Vagina (tissue), 2 donors: ENCODE measurements around the gene MATR3. TPM values are rescaled to one million over a fixed set of nuclear protein-coding genes. Genes with fewer than 3 reads are reported as not detected.

Experiments
- DNase-seq, 2 donors: peaks; one replicate each; pipeline ENCODE4 v3.0.0-alpha.2; 2017; ENCODE audit errors: extremely low spot score in 2 of 2
- H3K27ac ChIP-seq: fragments of 200-600 bp; sonication (generic); one replicate; pipeline ENCODE4 v1.5.1; 2019
- H3K27me3 ChIP-seq: fragments of 200-600 bp; sonication (generic); one replicate; pipeline ENCODE4 v1.5.1; 2019
- H3K36me3 ChIP-seq, 2 donors: fragments of 200-600 bp; sonication (generic); one replicate each; pipeline ENCODE4 v1.5.1; 2017 to 2019
- H3K4me1 ChIP-seq: fragments of 200-600 bp; sonication (generic); one replicate; pipeline ENCODE4 v1.5.1; 2019
- H3K4me3 ChIP-seq, 2 donors: fragments of 200-600 bp; sonication (generic); 1 replicate in 1 of 2; 2 replicates in 1 of 2; pipeline ENCODE4 v1.5.1; 2016 to 2019
- H3K9me3 ChIP-seq: fragments of 200-600 bp; sonication (generic); one replicate; pipeline ENCODE4 v1.5.1; 2019
- CTCF ChIP-seq, 3 experiments: fragments of 450-650 bp in 2 of 3; fragments of 200-600 bp in 1 of 3; sonication (generic) in 1 of 3; IDR thresholded peaks; one replicate each; pipeline ENCODE4 v1.5.1; 2017 to 2019; ENCODE audit warnings: antibody characterized with exemption in 3 of 3, mild to moderate bottlenecking in 2 of 3, moderate library complexity in 2 of 3
- POLR2A ChIP-seq, 2 donors: fragments of 450-650 bp; IDR thresholded peaks; one replicate each; pipeline ENCODE4 v1.6.1; 2017; ENCODE audit warnings: antibody characterized with exemption in 2 of 2, mild to moderate bottlenecking in 2 of 2, moderate library complexity in 2 of 2
- POLR2AphosphoS5 ChIP-seq, 2 donors: sonication (generic); formaldehyde crosslinking; IDR thresholded peaks; one replicate each; pipeline ENCODE4 v1.9.0; 2017; ENCODE audit warnings: antibody characterized with exemption in 2 of 2, mild to moderate bottlenecking in 2 of 2, low read depth in 1 of 2; ENCODE audit not compliant: insufficient read depth in 1 of 2
- intact Hi-C: fragments of 100-400 bp; cut with DNase I; formaldehyde crosslinking; loops from one replicate; pipeline ENCODE4 v1.15.1; 2023
- total RNA-seq: library from RNA; depleted of rRNA; stranded (reverse); fragments of >200 nt; gene quantifications from one replicate; pipeline ENCODE4 v1.2.3, GENCODE V29; 2016

Gene MATR3
- total RNA-seq, 1 donor from 2014 or later: 126 TPM

DNA sequence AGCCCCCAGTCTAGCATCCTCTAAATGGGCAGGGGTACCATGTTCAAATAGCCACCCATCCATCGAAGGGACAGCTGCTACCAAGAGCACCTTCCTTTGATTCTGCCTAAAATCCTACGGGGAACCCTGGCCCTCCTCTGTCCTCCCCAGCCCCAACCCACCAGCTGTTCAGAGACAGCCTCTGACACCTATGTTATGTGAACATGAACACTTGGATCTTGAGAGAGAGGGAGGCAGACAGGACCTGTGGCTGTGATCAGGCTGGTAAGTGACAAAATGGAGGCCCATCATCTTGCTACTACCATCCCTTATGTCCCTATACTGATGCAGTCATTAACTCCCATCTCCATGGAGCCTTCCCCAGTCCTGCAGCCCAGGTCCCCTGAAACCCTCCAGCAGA lies 81.4 kb downstream of the MATR3 start:
- peaks cover 0 to 24% of the 10 kb centered on the region in 2 donors for H3K36me3 ChIP-seq
- no peak overlapping the region for H3K27ac ChIP-seq
- no peaks in the 10 kb centered on the region for H3K9me3 ChIP-seq
- DNase-seq: no peak
- peaks cover 5% of the 10 kb centered on the region for H3K4me1 ChIP-seq
- intact Hi-C loops: no loop called here
- H3K27me3 ChIP-seq: no peaks in the 10 kb centered on the region
- no peak overlapping the region for H3K4me3 ChIP-seq
- TF ChIP-seq POLR2AphosphoS5 (IDR thresholded peaks at IDR 0.05; ENCODE audit: insufficient read depth in 1 of 2, low read depth in 1 of 2): no peak
- no peak for TF ChIP-seq POLR2A (IDR thresholded peaks at IDR 0.05)
- TF ChIP-seq CTCF (IDR thresholded peaks at IDR 0.05): no peak

DNA sequence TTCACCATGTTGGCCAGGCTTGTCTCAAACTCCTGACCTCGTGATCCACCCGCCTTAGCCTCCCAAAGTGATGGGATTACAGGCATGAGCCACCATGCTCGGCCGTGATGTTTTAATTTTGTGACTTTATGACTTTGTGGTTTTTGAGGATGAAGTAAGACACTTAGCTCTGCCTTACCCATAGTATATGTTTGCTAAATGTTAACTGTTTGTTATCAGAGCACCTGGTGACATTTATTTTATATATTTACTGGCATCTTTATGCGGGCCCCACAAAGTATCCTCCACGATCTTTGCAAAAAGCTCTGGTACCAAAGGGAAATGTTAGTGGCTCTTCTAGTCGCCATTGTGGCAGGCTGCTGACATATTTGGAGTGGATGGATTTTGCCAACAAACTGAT lies 82.8 kb downstream of the MATR3 start:
- Histone ChIP-seq H3K36me3 (peaks cover 0 to 13% of the 10 kb centered on the region in 2 donors), H3K4me3 (no peak overlapping the region), H3K4me1 (peaks cover 5% of the 10 kb centered on the region), H3K27me3 (no peaks in the 10 kb centered on the region), H3K9me3 (no peaks in the 10 kb centered on the region), H3K27ac (no peak overlapping the region)
- intact Hi-C loops: no loop called here
- TF ChIP-seq POLR2A (IDR thresholded peaks at IDR 0.05) (no peak), CTCF (IDR thresholded peaks at IDR 0.05) (no peak), POLR2AphosphoS5 (IDR thresholded peaks at IDR 0.05; ENCODE audit: insufficient read depth in 1 of 2, low read depth in 1 of 2) (no peak)
- no peak for DNase-seq

DNA sequence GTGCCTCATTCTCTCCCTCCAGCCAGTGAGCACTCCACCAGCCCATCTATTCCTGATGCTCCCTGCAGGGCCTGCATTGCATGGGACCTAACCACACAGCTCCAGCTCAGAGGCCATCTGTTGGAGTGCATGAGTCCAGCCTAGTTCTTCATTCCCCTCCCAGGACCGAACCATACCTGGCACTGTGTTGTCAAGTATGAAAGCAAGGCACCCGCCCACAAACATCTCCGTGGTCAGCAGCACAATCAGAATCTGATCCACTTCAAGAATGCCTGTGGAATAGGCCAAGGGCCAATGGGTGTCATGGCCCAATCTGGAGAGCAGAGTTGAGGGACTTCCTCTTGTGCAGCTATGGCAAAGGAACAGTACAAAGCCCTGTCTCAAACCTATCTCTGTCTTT lies 83.7 kb downstream of the MATR3 start:
- peaks cover 0 to 4% of the 10 kb centered on the region in 2 donors for H3K36me3 ChIP-seq
- no peak for DNase-seq
- H3K27me3 ChIP-seq: no peaks in the 10 kb centered on the region
- H3K27ac ChIP-seq: no peak overlapping the region
- peaks cover 5% of the 10 kb centered on the region for H3K4me1 ChIP-seq
- intact Hi-C loops: no loop called here
- H3K9me3 ChIP-seq: no peaks in the 10 kb centered on the region
- TF ChIP-seq POLR2AphosphoS5 (IDR thresholded peaks at IDR 0.05; ENCODE audit: insufficient read depth in 1 of 2, low read depth in 1 of 2): no peak
- TF ChIP-seq POLR2A (IDR thresholded peaks at IDR 0.05): no peak
- TF ChIP-seq CTCF (IDR thresholded peaks at IDR 0.05): no peak
- H3K4me3 ChIP-seq: no peak overlapping the region

DNA sequence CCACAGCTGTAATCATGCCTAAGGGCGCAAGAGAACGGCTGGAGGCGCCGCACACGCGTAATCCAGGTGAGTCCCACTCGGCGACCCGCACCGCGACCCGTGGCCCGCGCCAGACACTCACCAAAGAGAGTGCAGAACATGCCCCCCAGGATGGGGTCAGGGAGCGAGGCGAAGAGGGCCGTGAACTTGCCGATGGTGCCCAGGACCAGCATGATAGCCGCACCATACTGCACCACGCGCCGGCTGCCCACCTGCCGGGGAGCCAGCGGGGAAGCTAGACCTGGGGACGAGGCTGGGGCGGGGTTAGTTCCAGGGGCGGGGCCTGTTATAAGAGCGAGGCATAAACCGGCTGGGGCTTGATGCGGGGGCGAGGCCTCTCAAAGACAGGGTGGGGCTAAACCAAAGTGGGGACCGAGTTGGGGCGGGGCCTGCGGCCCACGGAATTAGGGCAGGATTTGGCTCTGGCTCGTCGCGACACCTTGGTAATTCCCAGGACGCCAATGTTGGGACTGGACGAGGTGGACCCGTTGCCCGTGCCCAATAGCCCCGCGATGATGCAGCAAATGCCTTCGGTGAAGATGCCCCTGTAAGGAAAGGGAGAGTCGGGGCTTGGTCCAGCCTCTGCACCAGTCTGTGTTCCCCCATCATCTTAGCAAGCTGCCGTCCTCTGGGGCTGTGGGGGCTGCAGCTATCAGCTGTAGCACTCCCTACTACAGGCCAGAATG lies 84.7 kb downstream of the MATR3 start:
- no peak for TF ChIP-seq POLR2A (IDR thresholded peaks at IDR 0.05)
- TF ChIP-seq POLR2AphosphoS5 (IDR thresholded peaks at IDR 0.05; ENCODE audit: insufficient read depth in 1 of 2, low read depth in 1 of 2): no peak
- TF ChIP-seq CTCF (IDR thresholded peaks at IDR 0.05): no peak
- intact Hi-C loops: no loop called here
- H3K4me1 ChIP-seq: peaks cover 5% of the 10 kb centered on the region
- H3K9me3 ChIP-seq: no peaks in the 10 kb centered on the region
- no peaks in the 10 kb centered on the region for H3K27me3 ChIP-seq
- H3K27ac ChIP-seq: no peak overlapping the region
- H3K36me3 ChIP-seq: no peaks in the 10 kb centered on the region
- no peak overlapping the region for H3K4me3 ChIP-seq
- no peak for DNase-seq

- no peaks in the 10 kb centered on the region for H3K36me3 ChIP-seq
- TF ChIP-seq POLR2AphosphoS5 (IDR thresholded peaks at IDR 0.05; ENCODE audit: insufficient read depth in 1 of 2, low read depth in 1 of 2): no peak
- TF ChIP-seq CTCF (IDR thresholded peaks at IDR 0.05): no peak
- no peak for TF ChIP-seq POLR2A (IDR thresholded peaks at IDR 0.05)
- H3K27ac ChIP-seq: no peak overlapping the region
- peaks cover 4% of the 10 kb centered on the region for H3K4me1 ChIP-seq
- no peaks in the 10 kb centered on the region for H3K9me3 ChIP-seq
- H3K27me3 ChIP-seq: no peaks in the 10 kb centered on the region
- no peak overlapping the region for H3K4me3 ChIP-seq
- intact Hi-C loops: no loop called here
- no peak for DNase-seq
Observed at GRCh38 chr5:139378941-139379361, 85.4 kb downstream of the MATR3 start.
